K562 (cell line): Measurements from ENCODE around the gene DLGAP3.

ENCODE experiments used
- CHD2 ChIP-seq: IDR thresholded peaks from 2 replicates; pipeline ENCODE4 v1.6.1; 2011; ENCODE audit warnings: low read depth, low read length
- EP300 ChIP-seq: IDR thresholded peaks from 2 replicates; pipeline ENCODE4 v1.6.1; 2012; ENCODE audit warnings: low read length, improper control_type of control experiment
- KDM1A ChIP-seq, 2 experiments: fragments of 450-650 bp; IDR thresholded peaks; 2 replicates each; pipeline ENCODE4 v1.6.1; 2016; ENCODE audit warnings: mild to moderate bottlenecking in 2 of 2
- MAFK ChIP-seq: IDR thresholded peaks from 2 replicates; pipeline ENCODE4 v1.6.1; 2011; ENCODE audit warnings: low read length, improper control_type of control experiment
- PPARD ChIP-seq: fragments of 250-450 bp; sonication (Bioruptor Pico); IDR thresholded peaks from 2 replicates; pipeline ENCODE4 v1.8.0; 2022; ENCODE audit warnings: inconsistent platforms, mild to moderate bottlenecking, moderate library complexity
- RFX5 ChIP-seq: IDR thresholded peaks from 2 replicates; pipeline ENCODE4 v1.6.1; 2011; ENCODE audit warnings: low read depth, mild to moderate bottlenecking, improper control_type of control experiment, low read length
- SMARCE1 ChIP-seq: fragments of 450-650 bp; IDR thresholded peaks from 2 replicates; pipeline ENCODE4 v1.7.1; 2016; ENCODE audit warnings: mild to moderate bottlenecking
- SRF ChIP-seq, 2 experiments: fragments of 250-450, 450-650 bp in 1 of 2; sonication (Bioruptor Pico) in 1 of 2; sonication (generic) in 1 of 2; formaldehyde crosslinking; IDR thresholded peaks; 2 replicates each; pipeline versions ENCODE4 v1.5.0 to v1.5.1; 2020 to 2022; ENCODE audit warnings: mild to moderate bottlenecking in 1 of 2, missing genetic modification reagents in 1 of 2
- TF ChIP-seq, protein P1 (sequence below), 2 experiments: fragments of 450-650 bp; formaldehyde crosslinking in 1 of 2; IDR thresholded peaks; 2 replicates each; pipeline versions ENCODE4 v1.4.0 to v1.6.1; 2014 to 2020; ENCODE audit warnings: mild to moderate bottlenecking in 2 of 2, borderline replicate concordance in 1 of 2, low read depth in 1 of 2
- TF ChIP-seq, protein P2 (sequence below): fragments of 450-650 bp; formaldehyde crosslinking; conservative IDR thresholded peaks from 2 replicates; pipeline ENCODE4 v1.4.0; 2022; ENCODE audit warnings: mild to moderate bottlenecking, missing genetic modification characterization
- TF ChIP-seq, protein P3 (sequence below), 3 experiments: IDR thresholded peaks in 2 of 3; conservative IDR thresholded peaks in 1 of 3; 2 replicates each; pipeline ENCODE4 v1.5.1; 2011 to 2012; ENCODE audit warnings: low read length in 3 of 3, mild to moderate bottlenecking in 3 of 3, control low read depth in 2 of 3, improper control_type of control experiment in 1 of 3, inconsistent platforms in 1 of 3, low read depth in 1 of 3, mixed read lengths in 1 of 3, moderate library complexity in 1 of 3; ENCODE audit not compliant: insufficient read depth in 2 of 3

DNA sequence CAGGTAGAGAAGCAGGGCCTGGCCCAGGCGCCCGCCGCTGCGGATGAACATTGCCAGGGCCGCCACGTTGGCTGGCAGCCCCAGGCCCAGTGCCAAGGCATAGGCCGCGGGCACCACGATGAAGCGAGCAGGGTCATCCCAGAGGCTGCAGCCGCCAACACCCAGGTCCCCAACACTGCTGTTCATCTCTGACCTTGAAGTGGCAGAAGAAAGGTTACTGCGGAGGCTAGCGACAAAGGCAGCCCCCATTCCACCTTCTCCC is 47.7 kb upstream of the DLGAP3 start:
- TF ChIP-seq RFX5 (no peak), EP300 (no peak), SRF (CRISPR knock-in tag; IDR thresholded peaks at IDR 0.05) (no peak), SMARCE1 (no peak), KDM1A (IDR thresholded peaks at IDR 0.05) (no peak), MAFK (no peak), CHD2 (no peak), PPARD (CRISPR knock-in tag) (no peak)
- TF ChIP-seq, protein P1, sequence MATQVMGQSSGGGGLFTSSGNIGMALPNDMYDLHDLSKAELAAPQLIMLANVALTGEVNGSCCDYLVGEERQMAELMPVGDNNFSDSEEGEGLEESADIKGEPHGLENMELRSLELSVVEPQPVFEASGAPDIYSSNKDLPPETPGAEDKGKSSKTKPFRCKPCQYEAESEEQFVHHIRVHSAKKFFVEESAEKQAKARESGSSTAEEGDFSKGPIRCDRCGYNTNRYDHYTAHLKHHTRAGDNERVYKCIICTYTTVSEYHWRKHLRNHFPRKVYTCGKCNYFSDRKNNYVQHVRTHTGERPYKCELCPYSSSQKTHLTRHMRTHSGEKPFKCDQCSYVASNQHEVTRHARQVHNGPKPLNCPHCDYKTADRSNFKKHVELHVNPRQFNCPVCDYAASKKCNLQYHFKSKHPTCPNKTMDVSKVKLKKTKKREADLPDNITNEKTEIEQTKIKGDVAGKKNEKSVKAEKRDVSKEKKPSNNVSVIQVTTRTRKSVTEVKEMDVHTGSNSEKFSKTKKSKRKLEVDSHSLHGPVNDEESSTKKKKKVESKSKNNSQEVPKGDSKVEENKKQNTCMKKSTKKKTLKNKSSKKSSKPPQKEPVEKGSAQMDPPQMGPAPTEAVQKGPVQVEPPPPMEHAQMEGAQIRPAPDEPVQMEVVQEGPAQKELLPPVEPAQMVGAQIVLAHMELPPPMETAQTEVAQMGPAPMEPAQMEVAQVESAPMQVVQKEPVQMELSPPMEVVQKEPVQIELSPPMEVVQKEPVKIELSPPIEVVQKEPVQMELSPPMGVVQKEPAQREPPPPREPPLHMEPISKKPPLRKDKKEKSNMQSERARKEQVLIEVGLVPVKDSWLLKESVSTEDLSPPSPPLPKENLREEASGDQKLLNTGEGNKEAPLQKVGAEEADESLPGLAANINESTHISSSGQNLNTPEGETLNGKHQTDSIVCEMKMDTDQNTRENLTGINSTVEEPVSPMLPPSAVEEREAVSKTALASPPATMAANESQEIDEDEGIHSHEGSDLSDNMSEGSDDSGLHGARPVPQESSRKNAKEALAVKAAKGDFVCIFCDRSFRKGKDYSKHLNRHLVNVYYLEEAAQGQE (IDR thresholded peaks at IDR 0.05; ENCODE audit: borderline replicate concordance): no peak
- TF ChIP-seq, protein P1 (CRISPR knock-in tag; IDR thresholded peaks at IDR 0.05; ENCODE audit: low read depth): no peak
- TF ChIP-seq, protein P2, sequence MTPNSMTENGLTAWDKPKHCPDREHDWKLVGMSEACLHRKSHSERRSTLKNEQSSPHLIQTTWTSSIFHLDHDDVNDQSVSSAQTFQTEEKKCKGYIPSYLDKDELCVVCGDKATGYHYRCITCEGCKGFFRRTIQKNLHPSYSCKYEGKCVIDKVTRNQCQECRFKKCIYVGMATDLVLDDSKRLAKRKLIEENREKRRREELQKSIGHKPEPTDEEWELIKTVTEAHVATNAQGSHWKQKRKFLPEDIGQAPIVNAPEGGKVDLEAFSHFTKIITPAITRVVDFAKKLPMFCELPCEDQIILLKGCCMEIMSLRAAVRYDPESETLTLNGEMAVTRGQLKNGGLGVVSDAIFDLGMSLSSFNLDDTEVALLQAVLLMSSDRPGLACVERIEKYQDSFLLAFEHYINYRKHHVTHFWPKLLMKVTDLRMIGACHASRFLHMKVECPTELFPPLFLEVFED (CRISPR knock-in tag): no peak
- TF ChIP-seq, protein P3, sequence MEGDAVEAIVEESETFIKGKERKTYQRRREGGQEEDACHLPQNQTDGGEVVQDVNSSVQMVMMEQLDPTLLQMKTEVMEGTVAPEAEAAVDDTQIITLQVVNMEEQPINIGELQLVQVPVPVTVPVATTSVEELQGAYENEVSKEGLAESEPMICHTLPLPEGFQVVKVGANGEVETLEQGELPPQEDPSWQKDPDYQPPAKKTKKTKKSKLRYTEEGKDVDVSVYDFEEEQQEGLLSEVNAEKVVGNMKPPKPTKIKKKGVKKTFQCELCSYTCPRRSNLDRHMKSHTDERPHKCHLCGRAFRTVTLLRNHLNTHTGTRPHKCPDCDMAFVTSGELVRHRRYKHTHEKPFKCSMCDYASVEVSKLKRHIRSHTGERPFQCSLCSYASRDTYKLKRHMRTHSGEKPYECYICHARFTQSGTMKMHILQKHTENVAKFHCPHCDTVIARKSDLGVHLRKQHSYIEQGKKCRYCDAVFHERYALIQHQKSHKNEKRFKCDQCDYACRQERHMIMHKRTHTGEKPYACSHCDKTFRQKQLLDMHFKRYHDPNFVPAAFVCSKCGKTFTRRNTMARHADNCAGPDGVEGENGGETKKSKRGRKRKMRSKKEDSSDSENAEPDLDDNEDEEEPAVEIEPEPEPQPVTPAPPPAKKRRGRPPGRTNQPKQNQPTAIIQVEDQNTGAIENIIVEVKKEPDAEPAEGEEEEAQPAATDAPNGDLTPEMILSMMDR (IDR thresholded peaks at IDR 0.05 in 2 of 3, conservative IDR thresholded peaks at IDR 0.05 in 1 of 3; ENCODE audit: insufficient read depth in 2 of 3, low read depth in 1 of 3, low read length in 3 of 3): no peak
